Adrenal gland (tissue), 12 donors: ENCODE results near the gene PDGFB. TPM values are rescaled to one million over a fixed set of nuclear protein-coding genes. Genes with fewer than 3 reads are reported as not detected.

Source experiments
- DNase-seq, 7 donors: peaks; one replicate each; pipeline ENCODE4 v3.0.0-alpha.2; 2019 to 2020
- H3K27ac ChIP-seq, 5 donors: fragments of 200-600 bp; sonication (generic) in 4 of 5; 1 replicate in 3 of 5; 2 replicates in 2 of 5; pipeline versions ENCODE4 v1.5.1 to v1.8.0; 2016 to 2020; ENCODE audit warnings: mild to moderate bottlenecking in 1 of 5
- H3K27me3 ChIP-seq: fragments of 200-600 bp; 2 replicates; pipeline ENCODE4 v1.8.0; 2021
- H3K36me3 ChIP-seq, 2 donors: fragments of 200-600 bp; replicated peaks in 1 of 2; 1 replicate in 1 of 2; 2 replicates in 1 of 2; pipeline versions ENCODE4 v1.5.1 to v1.8.0; 2018 to 2022
- H3K4me1 ChIP-seq, 2 donors: fragments of 200-600 bp; replicated peaks in 1 of 2; 1 replicate in 1 of 2; 2 replicates in 1 of 2; pipeline versions ENCODE4 v1.5.1 to v1.8.0; 2018 to 2021
- H3K4me3 ChIP-seq, 4 donors: fragments of 200-600 bp; sonication (generic) in 3 of 4; one replicate each; pipeline ENCODE4 v1.5.1; 2016 to 2018
- H3K9me3 ChIP-seq, 3 donors: fragments of 200-600 bp; sonication (generic) in 1 of 3; replicated peaks in 1 of 3; 1 replicate in 2 of 3; 2 replicates in 1 of 3; pipeline versions ENCODE4 v1.5.1 to v1.8.0; 2016 to 2021
- POLR2A ChIP-seq, 2 donors: fragments of 450-650 bp; IDR thresholded peaks; one replicate each; pipeline ENCODE4 v1.6.1; 2017; ENCODE audit warnings: antibody characterized with exemption in 2 of 2, mild to moderate bottlenecking in 2 of 2, moderate library complexity in 1 of 2
- WGBS, 4 donors: extraction: QIAGEN DNeasy Blood & Tissue Kit in 2 of 4; methylation state at CpG; one replicate each; pipeline versions ENCODE4 v1.1.5 to v1.1.7; 2013 to 2017; 5-methylcytosine and 5-hydroxymethylcytosine counted together
- intact Hi-C, 2 donors: fragments of 100-400 bp; cut with DNase I; formaldehyde crosslinking; loops; one replicate each; pipeline versions ENCODE4 v1.14.1 to v1.15.0; 2022 to 2023
- polyA plus RNA-seq, 3 donors: library from polyadenylated mRNA; stranded (reverse); fragments of 200-250 nt in 2 of 3; fragments of 350-450 nt in 1 of 3; fragmentation: Illumina TruSeq in 1 of 3; extraction: RNeasy Lipid Tissue Mini Kit (QIAGEN cat#74804) in 1 of 3; gene quantifications; one replicate each; pipeline ENCODE4 v1.2.3, GENCODE V29; 2013 to 2014
- total RNA-seq, 9 donors: library from RNA; depleted of rRNA in 4 of 9; stranded (reverse); fragments of >200 nt in 4 of 9; fragments of 120-200 nt in 1 of 9; fragmentation: NEBNext Ultra II Directional in 1 of 9; extraction: Animal tissue kit (Norgen Biotek cat#: 25700) in 1 of 9; gene quantifications; one replicate each; pipeline versions ENCODE4 v1.1.0 to v1.2.4, GENCODE V29; 2013 to 2023
- TF ChIP-seq, protein P1 (sequence below), 6 experiments: fragments of 450-650 bp in 4 of 6; fragments of 200-600 bp in 2 of 6; sonication (generic) in 1 of 6; IDR thresholded peaks; 1 replicate in 5 of 6; 2 replicates in 1 of 6; pipeline versions ENCODE4 v1.5.1 to v1.8.0; 2016 to 2021; ENCODE audit warnings: antibody characterized with exemption in 6 of 6, mild to moderate bottlenecking in 2 of 6, moderate library complexity in 1 of 6
- donor health status: healthy with polysubstance abuse.
- donor health status: Bipolar disorder and iron deficiency.
- donor health status: DM: yes; HTN: yes; CAD: no.
- donor health status: DM: no; HTN: no; CAD: no.
- donor health status: DM: no; HTN: no; CAD: no.
- donor health status: DM: yes; HTN: yes; CAD: no.

The PDGFB gene
- total and polyA plus RNA-seq, 12 donors: 1.8 to 10.9 (median 6.1) TPM

DNA sequence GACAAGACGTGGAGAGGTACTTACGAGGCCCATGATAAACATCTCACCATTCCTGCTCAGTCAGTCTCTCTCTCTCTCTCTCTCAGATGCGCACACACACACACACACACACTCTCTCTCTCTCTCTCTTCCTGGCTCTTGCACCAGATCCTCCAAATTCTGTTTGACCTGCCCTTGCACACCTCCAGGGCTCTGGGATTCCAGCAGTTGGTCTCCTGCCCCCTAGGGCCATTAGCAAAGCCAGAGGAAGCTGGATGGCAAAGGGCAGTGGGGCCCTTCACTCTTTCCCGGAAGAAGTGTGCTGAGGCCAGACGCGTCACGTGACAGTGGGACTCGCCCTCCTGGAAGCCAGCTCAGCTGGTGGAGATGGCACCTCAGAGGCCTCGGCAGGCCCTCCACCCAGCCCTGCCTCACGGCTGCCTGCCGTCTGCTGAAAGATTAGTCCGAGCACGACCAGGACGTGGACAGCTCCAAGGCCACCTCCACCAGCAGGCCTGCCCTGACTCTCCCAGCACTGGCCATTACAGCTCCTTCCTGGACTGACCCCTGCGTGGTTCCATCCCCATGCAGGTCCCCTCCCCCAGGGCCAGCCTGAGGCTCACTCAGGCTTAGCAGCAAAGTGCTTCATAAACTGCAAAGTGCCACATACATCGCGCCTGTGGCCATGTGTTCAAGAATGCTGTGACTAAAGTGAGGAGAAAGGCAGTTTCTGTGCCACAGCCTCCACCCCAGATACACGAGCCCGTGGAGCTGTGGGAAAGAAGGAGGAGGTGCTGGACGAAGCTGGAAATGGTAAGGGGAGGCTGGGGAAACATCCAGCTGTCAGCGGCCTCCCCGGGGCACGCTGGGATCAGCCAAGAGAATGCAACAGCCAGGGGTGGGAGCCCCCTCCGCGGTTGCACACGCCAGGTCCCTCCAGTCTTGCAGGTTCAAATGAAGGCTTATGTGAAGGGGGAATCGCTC lies 3.7 kb downstream of the PDGFB start:
- H3K27me3 ChIP-seq: no peaks in the 10 kb centered on the region
- intact Hi-C loops: no loop called here
- TF ChIP-seq, protein P1, sequence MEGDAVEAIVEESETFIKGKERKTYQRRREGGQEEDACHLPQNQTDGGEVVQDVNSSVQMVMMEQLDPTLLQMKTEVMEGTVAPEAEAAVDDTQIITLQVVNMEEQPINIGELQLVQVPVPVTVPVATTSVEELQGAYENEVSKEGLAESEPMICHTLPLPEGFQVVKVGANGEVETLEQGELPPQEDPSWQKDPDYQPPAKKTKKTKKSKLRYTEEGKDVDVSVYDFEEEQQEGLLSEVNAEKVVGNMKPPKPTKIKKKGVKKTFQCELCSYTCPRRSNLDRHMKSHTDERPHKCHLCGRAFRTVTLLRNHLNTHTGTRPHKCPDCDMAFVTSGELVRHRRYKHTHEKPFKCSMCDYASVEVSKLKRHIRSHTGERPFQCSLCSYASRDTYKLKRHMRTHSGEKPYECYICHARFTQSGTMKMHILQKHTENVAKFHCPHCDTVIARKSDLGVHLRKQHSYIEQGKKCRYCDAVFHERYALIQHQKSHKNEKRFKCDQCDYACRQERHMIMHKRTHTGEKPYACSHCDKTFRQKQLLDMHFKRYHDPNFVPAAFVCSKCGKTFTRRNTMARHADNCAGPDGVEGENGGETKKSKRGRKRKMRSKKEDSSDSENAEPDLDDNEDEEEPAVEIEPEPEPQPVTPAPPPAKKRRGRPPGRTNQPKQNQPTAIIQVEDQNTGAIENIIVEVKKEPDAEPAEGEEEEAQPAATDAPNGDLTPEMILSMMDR (IDR thresholded peaks at IDR 0.05): no peak
- TF ChIP-seq POLR2A (IDR thresholded peaks at IDR 0.05): peak in 1 of 2 donors; percentile 11
- H3K36me3 ChIP-seq: no peaks in the 10 kb centered on the region
- peak overlapping the region in 1 of 4 donors; percentile 52 for H3K4me3 ChIP-seq
- H3K27ac ChIP-seq: peak overlapping the region in 2 of 5 donors; percentile 41 to 50
- WGBS, 4 donors: 54 to 59% (median 54%) methylated on average over 16 to 27 of the region's 27 CpGs
- DNase-seq: peak in 4 of 7 donors; percentile 48 to 82 (median 50)
- H3K9me3 ChIP-seq: no peaks in the 10 kb centered on the region
- peaks cover 11 to 28% of the 10 kb centered on the region in 2 donors for H3K4me1 ChIP-seq

DNA sequence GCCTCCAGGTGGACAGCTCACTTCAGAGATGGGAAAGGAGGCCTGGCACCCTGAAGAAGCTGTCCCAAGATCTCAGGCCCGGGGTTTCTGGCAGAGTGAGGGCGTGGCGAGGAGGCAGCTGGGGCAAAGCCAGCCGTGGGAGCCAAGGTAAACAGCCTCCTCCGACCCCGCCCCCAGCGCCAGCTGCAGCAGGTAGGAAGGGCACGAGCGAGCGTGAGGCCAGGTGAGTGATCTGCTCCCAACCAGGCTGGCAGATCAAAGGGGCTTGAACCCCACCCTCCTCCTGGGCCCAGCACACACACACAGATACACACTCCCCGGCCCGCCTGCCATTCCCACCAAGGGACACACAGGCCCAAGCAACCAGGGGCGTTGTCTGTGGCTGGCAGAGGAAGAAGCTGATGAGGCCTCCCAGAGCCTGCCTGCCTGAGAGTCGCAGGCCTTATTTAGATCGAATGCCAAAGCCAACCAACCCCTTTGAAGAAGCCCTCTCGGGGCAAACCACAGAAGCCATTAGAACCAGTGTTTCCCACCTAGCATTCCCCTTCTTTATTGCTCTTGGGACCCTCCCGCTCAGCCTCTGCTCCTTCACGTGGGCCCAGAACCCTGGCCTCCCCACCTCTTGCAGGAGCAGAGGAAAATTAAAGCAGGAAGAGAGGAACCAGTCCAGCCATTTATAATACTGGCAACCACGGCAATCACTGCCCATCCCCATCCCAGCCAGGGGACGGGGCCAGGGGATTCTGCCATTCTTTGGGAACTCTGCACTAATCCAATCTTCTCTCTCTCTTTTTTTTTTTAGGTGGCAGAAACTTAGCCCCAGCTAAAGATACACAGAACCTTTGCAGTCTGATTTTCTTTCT lies 5.0 kb downstream of the PDGFB start:
- Histone ChIP-seq H3K9me3 (no peaks in the 10 kb centered on the region), H3K4me3 (no peak overlapping the region), H3K36me3 (no peaks in the 10 kb centered on the region), H3K27me3 (no peaks in the 10 kb centered on the region), H3K4me1 (peaks cover 11 to 38% of the 10 kb centered on the region in 2 donors), H3K27ac (no peak overlapping the region)
- intact Hi-C loops: no loop called here
- WGBS, 4 donors: 81 to 87% (median 82%) methylated on average over 13 to 20 of the region's 20 CpGs
- TF ChIP-seq POLR2A (IDR thresholded peaks at IDR 0.05): no peak
- TF ChIP-seq, protein P1 (IDR thresholded peaks at IDR 0.05): no peak
- no peak for DNase-seq

GRCh38 chr22:39238966-39239505 lies 5.7 kb downstream of the PDGFB start:
- no peak for TF ChIP-seq POLR2A (IDR thresholded peaks at IDR 0.05)
- TF ChIP-seq, protein P1 (IDR thresholded peaks at IDR 0.05): no peak
- no peak overlapping the region for H3K4me3 ChIP-seq
- WGBS, 4 donors: 76 to 88% (median 80%) methylated on average over 4 to 12 of the region's 12 CpGs
- no peak overlapping the region for H3K27ac ChIP-seq
- no peaks in the 10 kb centered on the region for H3K27me3 ChIP-seq
- DNase-seq: no peak
- intact Hi-C loops: no loop called here
- H3K36me3 ChIP-seq: no peaks in the 10 kb centered on the region
- H3K4me1 ChIP-seq: peaks cover 9 to 44% of the 10 kb centered on the region in 2 donors
- no peaks in the 10 kb centered on the region for H3K9me3 ChIP-seq

- H3K27me3 ChIP-seq: no peaks in the 10 kb centered on the region
- no peak overlapping the region for H3K27ac ChIP-seq
- WGBS, 4 donors: 80 to 87% (median 85%) methylated on average over 3 to 8 of the region's 8 CpGs
- no peak for DNase-seq
- no peaks in the 10 kb centered on the region for H3K9me3 ChIP-seq
- no peak overlapping the region for H3K4me3 ChIP-seq
- TF ChIP-seq, protein P1 (IDR thresholded peaks at IDR 0.05): no peak
- TF ChIP-seq POLR2A (IDR thresholded peaks at IDR 0.05): no peak
- H3K4me1 ChIP-seq: peaks cover 5 to 49% of the 10 kb centered on the region in 2 donors
- intact Hi-C loops: no loop called here
- H3K36me3 ChIP-seq: no peaks in the 10 kb centered on the region
Measured at GRCh38 chr22:39238561-39238960, 6.2 kb downstream of the PDGFB start.
